ENCODE data around the gene SLC30A9.

The SLC30A9 gene

GRCh38 chr4:41990365-41991111 lies at the start of gene SLC30A9:
Gene SLC30A9, plus strand, starts transcription at chr4:41990530. Its CDS starts 122 bp downstream, at chr4:41990652.
- DNase-seq, result peak; percentile 90 to 94

- no peak for DNase-seq
These were observed 49.5 kb upstream of the SLC30A9 start for GRCh38 chr4:41940834-41941233.

DNA sequence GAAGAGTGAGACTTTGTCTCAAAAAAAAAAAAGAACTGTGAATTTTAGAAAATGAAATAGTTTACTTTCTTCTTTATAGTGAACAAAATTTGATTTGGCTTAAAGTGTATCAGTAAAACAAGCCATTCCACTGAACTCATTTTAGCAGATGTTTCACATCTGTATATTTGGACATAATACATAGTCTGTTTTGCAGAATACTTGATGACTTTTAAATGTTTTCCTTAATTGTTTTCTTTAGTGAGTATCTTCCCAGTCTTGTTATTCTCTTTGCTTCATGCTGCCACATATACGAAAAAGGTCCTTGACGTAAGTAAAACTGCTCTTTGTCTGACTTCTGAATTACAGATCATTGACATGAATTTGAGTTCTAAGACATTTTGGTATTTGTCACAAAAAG lies 46.8 kb upstream of the SLC30A9 start:
- DNase-seq, result no peak

- DNase-seq, result no peak
These were observed 46.2 kb upstream of the SLC30A9 start for GRCh38 chr4:41944089-41944488.

- no peak for DNase-seq
These were observed 40.8 kb upstream of the SLC30A9 start for GRCh38 chr4:41949531-41949930.

- DNase-seq, result peak; percentile 2 to 41
These were observed 32.7 kb upstream of the SLC30A9 start for GRCh38 chr4:41957634-41958033.

- peak in 1 of 2 experiments; percentile 34 for DNase-seq
These were observed 27.2 kb upstream of the SLC30A9 start for GRCh38 chr4:41963105-41963504.

DNA sequence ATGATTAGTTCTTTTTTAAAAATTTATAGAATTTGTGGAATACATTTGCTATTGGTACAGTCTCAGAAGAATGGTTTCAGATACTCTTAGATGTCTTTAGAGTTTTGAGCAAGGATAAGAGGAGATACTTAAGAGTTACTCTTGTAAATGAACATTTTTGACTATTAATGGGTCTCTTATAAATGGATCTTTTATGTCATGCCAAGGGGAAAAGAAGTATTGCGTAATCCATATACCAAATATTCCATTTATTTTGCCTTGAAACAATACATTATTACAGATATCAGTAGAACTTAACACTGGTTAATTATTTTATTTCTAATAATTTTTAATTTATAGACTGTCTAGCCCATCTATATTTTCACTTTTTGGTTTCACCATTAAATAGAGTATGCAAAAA lies 25.9 kb upstream of the SLC30A9 start:
- no peak for DNase-seq

DNA sequence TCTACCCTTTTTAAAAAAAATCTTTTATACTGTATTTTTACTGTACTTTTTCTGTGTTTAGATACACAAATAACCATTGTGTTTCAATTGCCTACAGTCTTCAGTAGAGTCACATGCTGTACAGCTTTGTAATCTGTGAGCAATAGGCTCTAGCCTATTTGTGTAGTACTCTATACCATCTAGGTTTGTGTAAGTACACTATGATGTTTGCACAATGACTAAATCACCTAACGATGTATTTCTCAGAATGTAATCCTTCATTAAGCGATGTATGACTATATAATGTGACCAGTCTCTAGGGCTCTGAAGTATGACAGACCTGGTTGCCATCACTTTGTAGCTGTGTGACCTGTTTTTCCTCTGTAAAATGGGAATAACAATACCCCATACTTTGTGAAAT lies 22.9 kb upstream of the SLC30A9 start:
- DNase-seq, result no peak

- DNase-seq, result no peak
These were observed 20.7 kb upstream of the SLC30A9 start for GRCh38 chr4:41969671-41970070.

DNA sequence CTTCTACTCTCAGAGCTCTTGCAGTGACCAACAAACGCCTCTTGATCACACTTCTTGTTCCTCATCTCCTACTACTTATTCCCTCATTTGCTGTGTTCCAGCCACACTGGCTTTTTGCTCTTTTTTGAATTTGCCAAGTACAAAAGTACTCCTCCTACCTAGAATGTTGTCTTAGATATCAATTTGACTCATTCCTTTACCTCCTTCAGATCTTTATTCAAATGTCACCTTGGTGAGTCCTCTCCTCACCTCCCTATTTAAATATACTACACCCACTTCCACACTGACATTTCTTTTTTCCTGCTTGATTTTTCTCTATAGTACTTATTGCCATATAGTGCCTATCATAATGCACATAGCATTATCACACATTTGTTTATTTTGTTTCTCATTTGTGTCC lies 15.0 kb upstream of the SLC30A9 start:
- DNase-seq, result no peak

- DNase-seq, result no peak
These were observed 13.4 kb upstream of the SLC30A9 start for GRCh38 chr4:41976775-41977516.

DNA sequence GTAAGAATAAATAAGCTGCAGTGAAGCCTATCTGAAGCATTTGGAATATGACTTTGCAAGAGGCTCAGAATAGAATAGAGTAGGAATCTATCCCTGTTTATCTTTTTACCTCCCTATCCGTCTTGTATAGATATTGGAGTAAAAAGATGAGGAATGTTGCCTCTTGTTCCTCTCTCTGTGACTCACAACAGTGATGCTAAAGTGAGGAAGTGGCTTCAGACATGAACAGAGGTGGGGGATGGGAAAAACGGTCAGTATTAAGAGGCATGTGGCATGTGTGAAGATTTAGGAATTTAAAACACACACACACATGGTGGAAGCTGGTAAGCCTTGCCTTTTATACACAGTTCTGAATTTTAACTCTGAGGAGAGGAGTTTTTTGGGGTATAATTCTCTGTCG lies 12.6 kb upstream of the SLC30A9 start:
- DNase-seq, result no peak

DNA sequence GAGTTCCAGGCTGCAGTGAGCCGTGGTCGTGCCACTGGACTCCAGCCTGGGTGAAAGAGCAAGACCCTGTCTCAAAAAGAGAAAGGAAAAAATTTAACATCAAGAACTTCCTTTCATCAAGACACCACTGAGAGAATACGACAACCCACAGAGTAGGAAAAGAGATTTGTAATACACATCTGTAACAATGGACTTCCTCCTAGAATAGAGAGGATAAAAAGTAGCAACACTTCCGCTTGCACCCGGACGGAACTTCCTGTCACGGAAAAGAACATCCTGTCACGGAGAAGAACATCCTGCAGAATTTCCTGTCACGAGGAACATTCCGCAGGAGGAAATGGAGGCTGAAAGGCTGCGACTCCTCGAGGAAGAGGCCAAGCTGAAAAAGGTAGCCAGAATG lies 8.9 kb upstream of the SLC30A9 start, which contains the start of gene DCAF4L1:
TSS of gene DCAF4L1 (plus strand) at position 301 of the 400 bp plus-strand sequence. CDS start at position 338, 37 bp downstream.
- no peak for DNase-seq

DNA sequence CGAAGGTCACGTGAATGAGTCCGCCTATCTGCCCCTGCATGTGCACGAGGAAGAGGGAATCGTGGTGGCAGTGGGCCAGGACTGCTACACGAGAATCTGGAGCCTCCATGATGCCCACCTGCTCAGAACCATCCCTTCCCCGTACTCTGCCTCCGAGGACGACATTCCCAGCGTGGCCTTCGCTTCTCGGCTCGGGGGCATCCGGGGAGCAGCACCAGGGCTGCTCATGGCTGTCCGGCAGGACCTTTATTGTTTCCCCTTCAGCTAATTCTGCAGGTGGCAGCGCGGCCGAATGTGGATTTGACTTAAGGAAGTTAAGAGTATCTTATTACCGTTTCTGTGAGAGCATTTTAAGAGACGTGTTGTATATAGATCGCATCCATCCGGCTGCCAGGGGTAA lies 7.6 kb upstream of the SLC30A9 start:
- no peak for DNase-seq

DNA sequence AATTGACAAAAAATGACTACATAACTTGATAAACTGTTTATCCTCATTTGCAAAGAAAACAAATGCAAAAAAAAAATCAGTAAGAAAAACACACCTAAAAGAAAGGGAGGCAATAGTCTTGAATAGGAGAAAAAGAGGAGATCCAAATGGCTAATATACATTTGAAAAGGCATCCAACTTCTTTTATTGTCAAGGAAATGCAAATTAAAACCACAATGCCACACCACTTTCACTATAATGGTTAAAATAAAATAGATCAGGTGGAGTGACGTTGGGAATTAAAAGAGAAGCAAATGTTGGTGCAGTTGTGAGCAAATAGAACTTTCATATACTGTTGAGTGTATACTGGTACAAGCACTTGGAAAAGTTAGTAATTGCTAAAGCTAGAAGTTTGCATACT lies 5.2 kb upstream of the SLC30A9 start:
- no peak for DNase-seq

- DNase-seq, result no peak
These were observed 351 bp upstream of the SLC30A9 start for GRCh38 chr4:41989994-41990364.

- DNase-seq, result no peak
These were observed 1.8 kb downstream of the SLC30A9 start for GRCh38 chr4:41991916-41992767.

GRCh38 chr4:41992967-41993857 lies 2.9 kb downstream of the SLC30A9 start:
- DNase-seq, result no peak

GRCh38 chr4:41994461-41994985 lies 4.2 kb downstream of the SLC30A9 start:
- no peak for DNase-seq

DNA sequence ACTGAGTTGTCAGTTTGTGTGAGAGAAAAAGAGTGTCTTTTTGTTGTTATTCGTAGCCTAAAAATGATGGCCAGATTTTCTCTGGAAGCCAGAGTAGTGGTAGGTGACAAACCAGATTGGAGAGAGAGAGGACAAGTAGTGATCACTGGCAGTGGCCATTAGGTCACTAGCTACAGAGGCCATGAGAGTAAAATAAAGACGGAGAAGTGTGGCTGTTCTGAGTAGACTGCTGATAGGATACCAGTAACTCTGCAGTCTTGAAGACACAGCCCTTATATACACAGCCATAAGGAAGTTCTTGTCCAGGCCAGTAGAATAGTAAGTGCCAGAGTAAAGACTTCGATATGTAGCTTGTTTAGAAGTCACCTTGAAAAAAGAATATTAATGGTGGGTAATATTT lies 7.7 kb downstream of the SLC30A9 start:
- DNase-seq, result no peak

DNA sequence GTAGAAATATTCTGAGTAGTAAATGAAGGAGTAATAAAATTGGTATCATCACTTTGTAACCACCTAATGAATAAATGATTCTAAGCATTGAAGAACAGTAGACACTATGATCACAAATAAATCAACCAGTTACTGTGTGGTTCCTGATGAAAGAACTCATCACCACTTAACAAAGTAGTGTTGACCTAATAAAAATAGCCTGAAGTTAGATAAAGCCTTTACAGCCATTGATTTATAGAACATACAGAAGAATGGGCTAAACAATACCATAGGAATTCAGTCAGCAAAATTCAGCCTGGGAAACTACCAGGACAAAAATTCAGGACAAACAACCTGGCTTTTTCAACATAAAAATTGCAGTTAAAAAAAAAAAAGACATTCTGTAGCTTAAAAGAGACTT lies 9.0 kb downstream of the SLC30A9 start:
- no peak for DNase-seq
